ENCODE results near the gene PYM1.

- TF ChIP-seq POLR2A (IDR thresholded peaks at IDR 0.05) (no peak), CTCF (IDR thresholded peaks at IDR 0.05) (no peak)
Observed at GRCh38 chr12:55963760-55964159, 36.1 kb upstream of the PYM1 start.

All from thyroid gland (tissue), 4 donors.